ENCODE measurements around the gene C16orf74. TPM values are rescaled to one million over a fixed set of nuclear protein-coding genes. Genes with fewer than 3 reads are reported as not detected.

The C16orf74 gene
- total and polyA plus RNA-seq, 8 donors: 0.37 to 1.3 (median 0.72) TPM

DNA sequence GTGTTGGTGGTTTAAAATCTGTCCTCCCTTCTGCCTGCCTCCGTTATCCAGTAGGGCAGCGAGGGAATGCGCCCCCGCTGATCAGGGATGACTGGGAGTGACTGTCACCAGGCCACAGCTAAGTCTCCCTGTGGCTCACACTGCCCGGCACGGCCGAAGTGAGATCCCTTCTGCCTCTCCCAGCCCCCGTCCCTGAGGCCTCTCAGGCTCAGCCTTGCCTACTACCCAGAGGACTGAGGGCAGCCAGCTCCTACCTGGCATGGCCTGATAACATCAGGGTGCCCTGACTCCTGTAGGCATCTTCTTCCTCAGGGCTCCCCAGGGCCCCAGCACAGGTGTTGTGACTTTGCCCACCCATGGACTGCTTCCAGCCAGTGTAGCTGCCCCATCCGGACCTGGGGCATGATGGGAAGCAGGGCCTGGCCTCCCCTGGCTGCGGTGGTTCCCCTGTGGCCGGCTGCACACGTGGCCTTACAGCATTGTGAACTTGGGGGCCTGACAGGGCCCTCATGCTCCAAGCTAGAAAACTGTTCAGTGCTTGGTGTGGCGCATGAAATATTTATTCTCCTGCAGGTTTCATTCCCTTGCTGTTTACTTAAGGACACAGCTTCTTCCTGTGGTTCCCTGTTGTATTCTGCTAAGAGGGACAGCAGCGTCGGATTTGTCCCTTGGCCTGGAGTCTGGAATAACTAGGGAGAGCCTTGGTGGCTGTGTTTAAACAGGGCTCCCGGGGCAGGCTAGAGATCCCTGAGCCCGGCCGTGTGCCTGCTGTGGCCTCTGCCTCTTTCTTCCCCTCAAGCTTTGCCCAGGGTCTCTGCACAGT is 92.2 kb downstream of the C16orf74 start:
- peak in 1 of 4 donors; percentile 11 for ATAC-seq
- no peaks in the 10 kb centered on the region for H3K9me3 ChIP-seq
- H3K36me3 ChIP-seq: peaks cover 8 to 91% (median 71%) of the 10 kb centered on the region in 3 donors
- intact Hi-C loops (cut with DNase I): loop anchor here in 1 of 3 donors (5.0 kb wide), 1 partner anchor 64 kb away; no protein-coding TSS in a partner anchor
- no peak overlapping the region for H3K27ac ChIP-seq
- no peak for FAIRE-seq
- TF ChIP-seq, protein P1, sequence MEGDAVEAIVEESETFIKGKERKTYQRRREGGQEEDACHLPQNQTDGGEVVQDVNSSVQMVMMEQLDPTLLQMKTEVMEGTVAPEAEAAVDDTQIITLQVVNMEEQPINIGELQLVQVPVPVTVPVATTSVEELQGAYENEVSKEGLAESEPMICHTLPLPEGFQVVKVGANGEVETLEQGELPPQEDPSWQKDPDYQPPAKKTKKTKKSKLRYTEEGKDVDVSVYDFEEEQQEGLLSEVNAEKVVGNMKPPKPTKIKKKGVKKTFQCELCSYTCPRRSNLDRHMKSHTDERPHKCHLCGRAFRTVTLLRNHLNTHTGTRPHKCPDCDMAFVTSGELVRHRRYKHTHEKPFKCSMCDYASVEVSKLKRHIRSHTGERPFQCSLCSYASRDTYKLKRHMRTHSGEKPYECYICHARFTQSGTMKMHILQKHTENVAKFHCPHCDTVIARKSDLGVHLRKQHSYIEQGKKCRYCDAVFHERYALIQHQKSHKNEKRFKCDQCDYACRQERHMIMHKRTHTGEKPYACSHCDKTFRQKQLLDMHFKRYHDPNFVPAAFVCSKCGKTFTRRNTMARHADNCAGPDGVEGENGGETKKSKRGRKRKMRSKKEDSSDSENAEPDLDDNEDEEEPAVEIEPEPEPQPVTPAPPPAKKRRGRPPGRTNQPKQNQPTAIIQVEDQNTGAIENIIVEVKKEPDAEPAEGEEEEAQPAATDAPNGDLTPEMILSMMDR (IDR thresholded peaks at IDR 0.05): no peak
- H3K4me3 ChIP-seq: no peak overlapping the region
- WGBS, 2 donors: 86 to 87% methylated on average over 18 of the region's 18 CpGs
- H3K27me3 ChIP-seq: no peaks in the 10 kb centered on the region
- DNase-seq: peak in 3 of 6 donors; percentile 23 to 63 (median 47)
- no peaks in the 10 kb centered on the region for H3K4me1 ChIP-seq

DNA sequence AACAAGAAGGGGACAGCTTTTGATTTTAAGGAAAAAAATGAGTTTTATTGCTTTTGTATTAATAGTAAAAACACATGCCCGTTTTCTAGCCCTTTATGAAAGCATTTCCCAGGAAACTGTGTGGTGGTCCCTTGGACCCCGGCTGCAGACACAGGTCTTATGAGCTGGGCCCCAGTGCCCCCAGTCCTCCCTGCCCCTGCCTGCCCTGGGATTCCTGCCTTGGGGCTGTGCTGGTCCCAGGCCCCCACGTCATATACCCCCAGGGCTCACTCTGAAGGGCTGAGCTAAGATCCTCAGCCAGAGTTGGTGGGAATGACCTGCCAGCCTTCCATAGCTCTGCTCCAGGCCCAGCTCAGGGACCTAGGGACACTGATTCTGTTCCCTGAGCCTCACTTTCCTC is 92.9 kb downstream of the C16orf74 start:
- Histone ChIP-seq H3K27me3 (no peaks in the 10 kb centered on the region), H3K36me3 (peaks cover 8 to 86% (median 64%) of the 10 kb centered on the region in 3 donors), H3K4me1 (no peaks in the 10 kb centered on the region), H3K9me3 (no peaks in the 10 kb centered on the region), H3K4me3 (no peak overlapping the region), H3K27ac (no peak overlapping the region)
- FAIRE-seq (no peak), ATAC-seq (no peak), DNase-seq (peak in 2 of 6 donors; percentile 39 to 40)
- TF ChIP-seq, protein P1 (IDR thresholded peaks at IDR 0.05): no peak
- intact Hi-C loops (cut with DNase I): loop anchor here in 1 of 3 donors (5.0 kb wide), 1 partner anchor 64 kb away; no protein-coding TSS in a partner anchor
- 85 to 89% methylated on average over 3 of the region's 3 CpGs for WGBS, 2 donors

Small RNA genes lying within 50 kb of the gene (microRNA-seq; reads per million reads assigned to microRNA genes)
- gene MIR1910: 0.39 to 0.88 reads per million in 2 donors

Other genes with a start within 250 kb of the C16orf74 start
- gene GSE1, start 137.8 kb downstream of the C16orf74 start, total RNA-seq: 10 to 100 TPM; 32.0 to 50.3 (median 41.9) TPM
- 10 to 100 TPM; 32.9 to 61.5 TPM for gene GSE1, start 137.8 kb downstream of the C16orf74 start, polyA plus RNA-seq
- 1 to 10 TPM in 2 of 6 donors, under 1 TPM in 4; 0.37 to 1.6 (median 0.71) TPM for gene GINS2, start 62.1 kb downstream of the C16orf74 start, total RNA-seq
- 1 to 10 TPM in 1 of 2 donors, under 1 TPM in 1; 0.76 to 1.9 TPM for gene GINS2, start 62.1 kb downstream of the C16orf74 start, polyA plus RNA-seq
- gene EMC8, start 48.4 kb upstream of the C16orf74 start, total RNA-seq: 10 to 100 TPM in 3 of 6 donors, 1 to 10 TPM in 3; 6.8 to 13.6 (median 9.7) TPM
- 10 to 100 TPM in 1 of 2 donors, 1 to 10 TPM in 1; 9.5 to 14.2 TPM for gene EMC8, start 48.4 kb upstream of the C16orf74 start, polyA plus RNA-seq
- 100 to 1,000 TPM; 198 to 270 (median 257) TPM for gene COX4I1, start 48.6 kb upstream of the C16orf74 start, total RNA-seq
- 100 to 1,000 TPM; 428 to 510 TPM for gene COX4I1, start 48.6 kb upstream of the C16orf74 start, polyA plus RNA-seq
- gene IRF8, start 148.1 kb upstream of the C16orf74 start, total RNA-seq: 10 to 100 TPM in 3 of 6 donors, 1 to 10 TPM in 3; 2.3 to 18.2 (median 9.8) TPM
- gene IRF8, start 148.1 kb upstream of the C16orf74 start, polyA plus RNA-seq: 1 to 10 TPM in 1 of 2 donors, under 1 TPM in 1; 0.92 to 1.7 TPM

Data from pancreas (tissue), 10 donors.